MM.1S (cell line): ENCODE measurements around the gene MPDU1.
"Not testable (repeated sequence)": the region's sequence is repeated elsewhere in the genome, so short reads cannot be mapped to it uniquely, and the experiment has no call there.

Experiments
- DNase-seq: peaks from one replicate; pipeline ENCODE4 v3.0.0-alpha.2; 2015
- H2AFZ ChIP-seq: fragments of 300-600 bp; sonication (generic); 2 replicates; pipeline ENCODE4 v1.6.0; 2016; ENCODE audit warnings: antibody characterized with exemption, low read length
- H3F3A ChIP-seq: fragments of 300-600 bp; sonication (generic); 2 replicates; pipeline ENCODE4 v1.6.1; 2016; ENCODE audit warnings: mild to moderate bottlenecking, antibody characterized with exemption, low read length, moderate library complexity, mixed read lengths; ENCODE audit not compliant: insufficient read depth
- H3K27ac ChIP-seq: fragments of 300-600 bp; sonication (generic); 2 replicates; pipeline ENCODE4 v1.5.1; 2016; ENCODE audit warnings: mild to moderate bottlenecking, low read length
- H3K27me3 ChIP-seq: fragments of 300-600 bp; sonication (generic); replicated peaks from 2 replicates; pipeline ENCODE4 v1.6.0; 2016; ENCODE audit warnings: low read length; ENCODE audit not compliant: insufficient read depth
- H3K36me3 ChIP-seq: fragments of 300-600 bp; sonication (generic); replicated peaks from 2 replicates; pipeline ENCODE4 v1.6.1; 2016; ENCODE audit warnings: mild to moderate bottlenecking, low read length, mixed read lengths; ENCODE audit not compliant: insufficient read depth
- H3K4me1 ChIP-seq: fragments of 300-600 bp; sonication (generic); 2 replicates; pipeline ENCODE4 v1.6.1; 2016; ENCODE audit warnings: low read length, mixed read lengths
- H3K4me2 ChIP-seq: fragments of 300-600 bp; sonication (generic); 2 replicates; pipeline ENCODE4 v1.6.0; 2016; ENCODE audit warnings: low read depth, low read length
- H3K4me3 ChIP-seq: fragments of 300-600 bp; sonication (generic); 2 replicates; pipeline ENCODE4 v1.5.1; 2016; ENCODE audit warnings: low read length, mixed read lengths
- H3K79me2 ChIP-seq: fragments of 300-600 bp; sonication (generic); 2 replicates; pipeline ENCODE4 v1.6.1; 2016; ENCODE audit warnings: mixed run types, low read length, mixed read lengths
- H3K9ac ChIP-seq: fragments of 300-600 bp; sonication (generic); 2 replicates; pipeline ENCODE4 v1.6.1; 2016; ENCODE audit warnings: low read length, mixed read lengths
- H3K9me2 ChIP-seq: fragments of 300-600 bp; sonication (generic); replicated peaks from 2 replicates; pipeline ENCODE4 v1.6.1; 2016; ENCODE audit warnings: mild to moderate bottlenecking, low read length, mixed read lengths; ENCODE audit not compliant: insufficient read depth
- H3K9me3 ChIP-seq: fragments of 300-600 bp; sonication (generic); replicated peaks from 2 replicates; pipeline ENCODE4 v1.6.1; 2016; ENCODE audit warnings: mild to moderate bottlenecking, low read length, mixed read lengths; ENCODE audit not compliant: insufficient read depth
- H4K20me1 ChIP-seq: fragments of 300-600 bp; sonication (generic); 2 replicates; pipeline ENCODE4 v1.6.1; 2016; ENCODE audit warnings: mild to moderate bottlenecking, low read length, moderate library complexity, mixed read lengths; ENCODE audit not compliant: insufficient read depth
- EZH2 ChIP-seq: fragments of 300-600 bp; sonication (generic); optimal IDR thresholded peaks from 2 replicates; pipeline ENCODE3; 2017; ENCODE audit warnings: low read depth, mild to moderate bottlenecking, antibody characterized with exemption, low read length, mixed read lengths
- EZH2phosphoT487 ChIP-seq: fragments of 300-600 bp; sonication (generic); IDR thresholded peaks from 2 replicates; pipeline ENCODE4 v1.6.1; 2018; ENCODE audit warnings: antibody characterized with exemption, low read length
- TF ChIP-seq, protein P1 (sequence below): fragments of 300-600 bp; sonication (generic); IDR thresholded peaks from 2 replicates; pipeline ENCODE4 v1.5.1; 2016; ENCODE audit warnings: antibody characterized with exemption, low read length, mixed read lengths

MPDU1 gene

GRCh38 chr17:7592422-7593021, 8.9 kb downstream of the MPDU1 start:
- Histone ChIP-seq H2AFZ (no peak overlapping the region), H3K9me3 (no peaks in the 10 kb centered on the region), H3F3A (0 out of 2 replicates have a peak, but pooled peaks cover 8% of the 10 kb centered on the region), H3K9me2 (no peaks in the 10 kb centered on the region), H4K20me1 (no peaks in the 10 kb centered on the region), H3K27ac (no peak overlapping the region), H3K4me2 (no peak overlapping the region), H3K9ac (no peak overlapping the region), H3K36me3 (no peaks in the 10 kb centered on the region; the same call in 1 of the 2 replicates), H3K27me3 (no peaks in the 10 kb centered on the region), H3K79me2 (no peaks in the 10 kb centered on the region), H3K4me3 (no peak overlapping the region), H3K4me1 (no peaks in the 10 kb centered on the region)
- TF ChIP-seq EZH2phosphoT487: no peak
- TF ChIP-seq, protein P1, sequence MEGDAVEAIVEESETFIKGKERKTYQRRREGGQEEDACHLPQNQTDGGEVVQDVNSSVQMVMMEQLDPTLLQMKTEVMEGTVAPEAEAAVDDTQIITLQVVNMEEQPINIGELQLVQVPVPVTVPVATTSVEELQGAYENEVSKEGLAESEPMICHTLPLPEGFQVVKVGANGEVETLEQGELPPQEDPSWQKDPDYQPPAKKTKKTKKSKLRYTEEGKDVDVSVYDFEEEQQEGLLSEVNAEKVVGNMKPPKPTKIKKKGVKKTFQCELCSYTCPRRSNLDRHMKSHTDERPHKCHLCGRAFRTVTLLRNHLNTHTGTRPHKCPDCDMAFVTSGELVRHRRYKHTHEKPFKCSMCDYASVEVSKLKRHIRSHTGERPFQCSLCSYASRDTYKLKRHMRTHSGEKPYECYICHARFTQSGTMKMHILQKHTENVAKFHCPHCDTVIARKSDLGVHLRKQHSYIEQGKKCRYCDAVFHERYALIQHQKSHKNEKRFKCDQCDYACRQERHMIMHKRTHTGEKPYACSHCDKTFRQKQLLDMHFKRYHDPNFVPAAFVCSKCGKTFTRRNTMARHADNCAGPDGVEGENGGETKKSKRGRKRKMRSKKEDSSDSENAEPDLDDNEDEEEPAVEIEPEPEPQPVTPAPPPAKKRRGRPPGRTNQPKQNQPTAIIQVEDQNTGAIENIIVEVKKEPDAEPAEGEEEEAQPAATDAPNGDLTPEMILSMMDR: no peak
- TF ChIP-seq EZH2: no peak
- DNase-seq: no peak

- 0 out of 2 replicates have a peak, but pooled peaks cover 8% of the 10 kb centered on the region for H3F3A ChIP-seq
- no peak overlapping the region for H3K4me2 ChIP-seq
- H4K20me1 ChIP-seq: no peaks in the 10 kb centered on the region
- TF ChIP-seq, protein P1: no peak
- TF ChIP-seq EZH2phosphoT487: no peak
- TF ChIP-seq EZH2: no peak
- no peak overlapping the region for H3K4me3 ChIP-seq
- no peak overlapping the region for H3K9ac ChIP-seq
- DNase-seq: no peak
- no peak overlapping the region for H2AFZ ChIP-seq
- H3K79me2 ChIP-seq: no peaks in the 10 kb centered on the region
- H3K36me3 ChIP-seq: no peaks in the 10 kb centered on the region; the same call in 1 of the 2 replicates
- no peaks in the 10 kb centered on the region for H3K27me3 ChIP-seq
- H3K27ac ChIP-seq: no peak overlapping the region
- no peaks in the 10 kb centered on the region for H3K9me3 ChIP-seq
- no peaks in the 10 kb centered on the region for H3K4me1 ChIP-seq
- H3K9me2 ChIP-seq: no peaks in the 10 kb centered on the region
These were observed 9.6 kb downstream of the MPDU1 start for GRCh38 chr17:7593296-7593695.

DNA sequence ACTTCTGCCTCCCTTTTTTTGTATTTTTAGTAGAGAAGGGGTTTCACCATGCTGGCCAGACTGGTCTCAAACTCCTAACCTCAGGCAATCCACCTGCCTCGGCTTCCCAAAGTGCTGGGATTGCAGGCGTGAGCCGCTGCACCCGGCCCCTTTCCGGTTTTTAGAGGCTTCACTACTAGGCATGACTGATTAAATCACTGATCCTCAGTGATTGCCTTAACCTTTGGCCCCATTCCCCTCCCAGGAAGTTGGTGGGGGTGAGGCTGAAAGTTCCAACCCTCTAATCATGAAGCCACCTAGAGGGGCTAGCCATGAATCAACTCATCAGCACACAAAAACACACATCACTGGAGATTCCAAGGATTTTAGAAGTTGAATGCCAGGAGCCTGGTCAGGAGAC, 13.9 kb downstream of the MPDU1 start:
- H3K36me3 ChIP-seq, H3K27me3 ChIP-seq, H2AFZ ChIP-seq, H3F3A ChIP-seq, H3K9ac ChIP-seq, H3K9me3 ChIP-seq, H3K4me2 ChIP-seq, H3K27ac ChIP-seq, H3K9me2 ChIP-seq, H3K4me1 ChIP-seq, DNase-seq, H4K20me1 ChIP-seq, H3K79me2 ChIP-seq, H3K4me3 ChIP-seq: not testable (repeated sequence)

DNA sequence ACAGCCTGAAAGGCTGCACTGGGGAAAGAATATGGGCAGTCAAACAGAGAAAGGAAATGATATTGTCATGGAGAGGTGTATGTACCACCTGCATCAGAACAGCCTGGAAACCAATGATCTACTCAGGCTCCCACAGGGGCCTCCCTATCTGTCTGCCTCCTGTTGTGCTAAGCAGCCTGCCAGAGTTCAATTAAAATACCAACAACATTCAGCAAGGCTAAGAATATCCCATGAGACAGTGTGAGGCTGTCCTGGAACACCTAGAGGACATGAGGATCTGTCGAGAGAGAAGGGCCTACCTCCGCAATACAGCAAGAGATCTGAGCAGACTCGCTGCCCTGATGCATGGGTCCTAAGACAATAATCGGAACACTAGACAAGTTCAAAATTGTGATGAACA, 22.6 kb downstream of the MPDU1 start:
- no peaks in the 10 kb centered on the region for H3K9me2 ChIP-seq
- H3K79me2 ChIP-seq: peaks cover 24% of the 10 kb centered on the region
- no peak overlapping the region for H2AFZ ChIP-seq
- TF ChIP-seq EZH2: no peak
- no peak for TF ChIP-seq EZH2phosphoT487
- TF ChIP-seq, protein P1: no peak
- no peaks in the 10 kb centered on the region for H4K20me1 ChIP-seq
- H3K9ac ChIP-seq: no peak overlapping the region
- no peaks in the 10 kb centered on the region for H3K27me3 ChIP-seq
- no peaks in the 10 kb centered on the region for H3F3A ChIP-seq
- DNase-seq: no peak
- no peak overlapping the region for H3K27ac ChIP-seq
- H3K4me1 ChIP-seq: no peaks in the 10 kb centered on the region
- no peaks in the 10 kb centered on the region for H3K9me3 ChIP-seq
- H3K4me2 ChIP-seq: no peak overlapping the region
- H3K36me3 ChIP-seq: peaks cover 4% of the 10 kb centered on the region
- no peak overlapping the region for H3K4me3 ChIP-seq
